Embryonic facial prominence (tissue), 1 donor: Measurements from ENCODE around the gene CTNNA2.

Source experiments
- DNase-seq: peaks from one replicate; pipeline ENCODE4 v3.0.0-alpha.2; 2016; ENCODE audit errors: extremely low spot score

The CTNNA2 gene

GRCh38 chr2:80326214-80326613 lies 813.4 kb downstream of the CTNNA2 start:
- DNase-seq: no peak

DNA sequence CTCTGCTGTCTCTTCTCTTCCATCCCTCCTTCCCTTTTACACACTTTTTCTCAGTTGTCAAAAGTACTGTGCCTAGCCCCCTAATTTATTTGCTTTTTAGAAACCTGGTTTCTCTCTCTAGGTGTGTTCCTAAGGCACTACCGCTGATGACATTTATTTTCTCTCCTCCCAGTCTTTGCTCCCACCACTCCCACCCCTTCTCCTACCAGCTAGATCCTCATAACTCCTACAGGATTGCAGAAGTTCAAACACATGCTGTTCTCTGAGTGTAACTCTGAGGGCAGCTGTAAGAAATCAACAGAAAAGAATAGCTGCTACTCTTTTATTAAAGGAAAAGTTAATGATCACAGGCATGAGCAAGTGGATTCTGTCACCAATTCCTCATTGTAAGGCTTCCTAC lies 814.0 kb downstream of the CTNNA2 start:
- DNase-seq: no peak

DNA sequence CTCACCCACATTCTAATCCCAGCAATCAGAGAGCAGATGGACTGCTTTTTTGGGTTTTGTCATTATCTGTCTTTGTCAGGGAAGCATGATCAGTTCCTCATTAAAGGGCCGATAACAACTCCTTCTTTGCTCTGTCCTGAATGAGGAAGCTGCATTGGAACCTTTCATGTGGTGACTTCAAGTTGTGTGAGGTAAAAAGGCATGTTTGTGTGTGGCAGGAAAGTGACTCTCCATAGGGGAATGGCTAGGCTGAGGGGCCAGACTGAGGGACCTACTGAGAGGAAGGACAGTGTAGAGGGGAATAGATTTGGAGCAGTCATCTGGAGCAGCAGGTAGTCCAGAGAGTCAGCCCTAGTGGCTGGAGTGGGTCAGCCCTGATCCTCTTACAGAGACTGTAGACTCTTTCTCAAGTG lies 815.3 kb downstream of the CTNNA2 start:
- DNase-seq: no peak

DNA sequence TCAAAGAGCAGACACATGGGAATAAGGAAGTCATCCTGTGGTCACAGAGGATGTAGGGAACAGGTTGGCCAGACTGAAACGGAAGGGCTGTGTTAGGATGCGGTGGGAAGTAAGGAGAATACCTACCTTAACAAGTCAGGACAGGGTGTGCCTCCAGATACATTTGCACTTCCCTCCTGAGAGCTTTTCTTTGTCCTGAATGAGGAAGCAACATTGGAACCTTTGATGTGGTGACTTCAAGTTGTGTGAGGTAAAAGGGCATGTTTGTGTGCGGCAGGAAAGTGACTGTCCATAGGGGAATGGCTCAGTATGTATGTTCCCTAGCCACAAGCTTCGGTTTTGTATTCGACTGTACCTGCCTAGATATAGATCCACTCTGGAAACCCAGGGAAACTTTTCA lies 816.6 kb downstream of the CTNNA2 start:
- no peak for DNase-seq

DNA sequence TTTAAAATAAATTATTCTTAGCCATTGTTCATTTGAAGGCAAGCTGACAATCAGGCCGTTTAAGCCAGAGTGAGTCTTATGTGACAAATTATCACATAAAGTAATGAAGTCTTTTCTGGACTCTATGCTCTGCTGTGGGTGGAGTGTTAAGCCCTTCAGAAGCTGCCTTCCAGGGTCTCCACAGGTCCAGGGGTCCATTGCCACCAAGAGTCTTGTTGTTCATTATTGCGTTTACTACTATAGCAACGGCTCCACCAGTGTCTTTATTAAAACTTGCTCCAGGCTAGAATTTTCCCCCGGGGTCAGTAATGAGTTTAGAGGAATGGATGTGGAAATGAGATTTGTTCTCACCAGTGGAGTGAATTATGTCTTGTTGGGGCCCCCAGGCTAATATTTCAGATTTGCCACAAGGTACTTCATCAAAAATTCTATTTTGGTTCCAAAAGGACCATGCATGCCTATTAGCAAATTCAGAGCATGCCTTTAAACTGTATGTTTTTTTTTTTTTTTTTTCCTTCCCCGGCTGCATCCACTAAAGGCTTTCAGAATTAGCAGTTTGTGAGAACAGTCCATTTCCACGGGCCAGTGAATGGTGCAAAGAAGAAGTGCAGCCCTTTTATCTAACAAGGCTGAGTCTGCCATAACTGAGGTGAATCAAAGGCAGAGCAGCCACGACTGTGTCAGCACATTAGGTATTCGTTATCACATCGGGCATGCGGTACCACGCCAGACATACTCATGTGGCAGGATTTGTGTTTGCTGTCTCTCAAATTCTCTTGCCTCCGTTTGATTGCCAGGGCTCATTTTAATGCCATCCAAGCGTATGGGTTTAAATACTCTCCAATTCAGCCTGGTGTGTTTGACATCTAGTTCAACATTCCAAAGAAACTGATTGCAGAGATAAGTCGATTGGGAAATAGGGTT lies 817.9 kb downstream of the CTNNA2 start:
- DNase-seq: no peak

DNA sequence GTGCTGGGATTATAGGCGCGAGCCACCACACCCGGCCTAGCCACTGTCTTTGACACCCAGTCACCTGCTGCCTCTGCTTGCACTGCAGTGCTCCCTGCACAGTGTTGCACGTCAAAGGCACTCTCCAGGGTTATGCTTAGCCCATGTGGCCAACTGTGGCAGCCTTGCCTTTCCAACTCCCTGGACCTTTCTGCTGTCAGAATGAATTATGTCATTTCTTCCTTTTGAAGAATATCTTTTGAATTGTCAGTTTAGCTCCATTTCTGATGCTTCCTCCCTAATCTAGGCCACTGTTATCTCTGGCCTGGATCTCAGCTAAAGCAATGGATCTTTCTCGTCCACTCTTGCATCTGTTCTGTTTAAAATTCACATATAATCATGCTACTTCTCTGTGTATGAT lies 821.0 kb downstream of the CTNNA2 start:
- DNase-seq: no peak

GRCh38 chr2:80335411-80335810 lies 822.6 kb downstream of the CTNNA2 start:
- DNase-seq: no peak

DNA sequence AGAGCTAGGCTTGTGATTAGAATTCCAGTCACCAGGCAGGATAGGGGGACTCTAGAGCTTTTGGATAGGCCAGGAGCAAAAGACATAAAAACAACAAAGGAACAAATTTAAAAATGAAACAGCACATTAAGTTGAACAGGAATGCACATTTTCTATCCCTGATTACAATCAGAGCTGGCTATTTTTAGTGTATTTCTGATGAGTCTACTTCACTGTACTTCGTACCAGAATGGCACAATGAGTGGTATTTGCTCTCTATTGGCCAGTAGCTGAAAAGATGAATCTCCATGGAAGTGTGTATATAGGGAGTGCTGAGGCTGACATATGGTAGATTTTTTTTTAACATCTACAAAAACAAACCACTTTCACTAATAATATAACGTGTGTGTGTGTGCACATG lies 825.9 kb downstream of the CTNNA2 start:
- no peak for DNase-seq

DNA sequence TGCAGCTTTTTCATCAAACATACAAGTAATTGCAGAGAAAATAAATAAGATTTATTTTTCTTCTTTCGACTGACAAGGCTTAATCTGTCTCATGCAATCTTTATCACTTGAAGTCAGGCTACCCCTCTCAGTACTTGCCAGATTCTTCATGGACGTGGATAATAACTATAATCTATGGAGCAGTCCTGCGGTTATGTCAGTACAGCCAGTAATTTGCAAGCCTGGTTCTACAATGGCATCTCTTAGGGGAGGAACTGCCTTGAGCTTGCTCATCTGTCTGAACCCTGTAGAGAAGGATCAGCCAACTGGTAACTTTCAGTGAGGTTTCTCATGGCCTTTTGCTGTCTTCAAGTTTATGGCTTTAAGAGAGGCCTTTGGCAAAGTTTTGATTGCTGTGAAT lies 827.2 kb downstream of the CTNNA2 start:
- no peak for DNase-seq

- DNase-seq: no peak
Observed at GRCh38 chr2:80348078-80348477, 835.2 kb downstream of the CTNNA2 start.

GRCh38 chr2:80348953-80349352 lies 836.1 kb downstream of the CTNNA2 start:
- DNase-seq: no peak

DNA sequence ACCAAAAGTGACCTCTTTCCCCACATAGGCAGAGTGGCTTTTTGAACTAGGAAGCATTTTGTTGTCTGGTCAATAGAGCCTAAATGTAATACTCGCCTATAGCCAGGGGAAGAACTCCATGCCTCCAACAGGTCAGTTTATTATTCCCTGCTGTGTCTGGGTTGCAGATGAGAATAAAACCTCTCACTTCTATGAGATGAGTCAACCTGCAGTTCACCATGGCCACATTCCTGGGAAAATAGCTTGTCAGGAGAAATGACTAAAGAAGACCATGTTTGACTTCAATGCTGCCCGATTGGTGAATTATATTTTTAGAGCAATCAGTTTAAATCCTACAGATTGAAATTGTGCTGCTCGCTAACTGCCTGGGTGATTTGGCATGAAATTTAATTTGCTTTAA lies 838.4 kb downstream of the CTNNA2 start:
- no peak for DNase-seq

- DNase-seq: no peak
Observed at GRCh38 chr2:80354858-80355257, 842.0 kb downstream of the CTNNA2 start.

- no peak for DNase-seq
Observed at GRCh38 chr2:80361904-80362303, 849.1 kb downstream of the CTNNA2 start.

- DNase-seq: no peak
Observed at GRCh38 chr2:80363330-80363729, 850.5 kb downstream of the CTNNA2 start.

GRCh38 chr2:80363791-80364349 lies 851.0 kb downstream of the CTNNA2 start:
- no peak for DNase-seq

- DNase-seq: no peak
Observed at GRCh38 chr2:80364524-80365212, 851.8 kb downstream of the CTNNA2 start.

DNA sequence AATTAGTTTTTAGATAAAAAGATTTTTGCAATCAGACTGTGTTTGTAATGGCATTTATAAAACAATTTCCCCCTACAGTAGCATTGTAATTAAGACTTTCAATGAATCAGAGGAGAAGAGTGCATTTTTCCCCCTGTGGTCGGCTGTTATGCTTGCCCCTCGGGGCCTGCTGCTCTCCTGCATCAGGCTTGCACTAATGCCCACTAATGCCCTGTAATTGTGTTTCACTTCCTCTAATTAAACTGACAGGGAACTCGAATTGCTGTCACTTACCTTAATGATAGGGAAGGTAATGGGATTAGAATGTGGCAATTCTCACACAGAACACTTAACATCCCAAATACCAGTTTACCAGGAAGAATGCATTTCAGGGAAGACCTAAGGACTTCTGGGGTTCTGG lies 852.9 kb downstream of the CTNNA2 start:
- DNase-seq: no peak

GRCh38 chr2:80370375-80371009 lies 857.6 kb downstream of the CTNNA2 start:
- DNase-seq: no peak

DNA sequence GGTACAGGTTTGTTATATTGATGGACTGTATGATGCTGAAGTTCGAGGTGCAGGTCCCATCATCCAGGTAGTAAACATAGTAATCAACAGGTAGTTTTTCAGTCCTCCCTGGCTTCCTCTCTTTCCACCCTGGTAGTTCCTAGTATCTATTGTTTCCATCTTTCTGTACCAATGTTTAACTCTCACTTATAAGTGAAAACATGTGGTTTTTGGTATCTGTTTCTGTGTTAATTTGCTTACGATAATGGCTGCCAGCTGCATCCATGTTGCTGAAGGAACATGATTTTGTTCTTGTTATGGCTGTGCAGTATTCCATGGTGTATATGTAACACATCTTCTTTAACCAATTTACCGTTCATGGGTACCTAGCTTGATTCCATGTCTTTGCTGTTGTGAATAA lies 861.3 kb downstream of the CTNNA2 start:
- no peak for DNase-seq

DNA sequence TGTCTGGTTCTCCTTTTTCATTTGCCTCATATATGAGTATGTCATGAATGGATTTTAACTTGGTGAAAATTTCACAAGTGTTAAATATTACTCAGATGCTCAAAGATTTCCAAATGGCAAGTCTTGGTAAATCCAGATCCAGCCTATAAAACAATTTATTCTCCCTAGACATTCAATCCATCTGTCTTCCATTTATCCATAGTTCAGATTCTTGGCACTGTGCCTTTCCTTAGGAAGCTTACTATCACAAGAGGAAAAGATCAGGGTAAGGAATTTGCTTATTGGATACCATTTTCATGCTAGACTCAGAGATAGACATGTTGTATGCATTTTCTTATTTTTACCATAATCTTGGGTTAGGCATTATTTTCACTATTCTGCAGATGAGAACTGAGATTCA lies 864.2 kb downstream of the CTNNA2 start:
- no peak for DNase-seq

DNA sequence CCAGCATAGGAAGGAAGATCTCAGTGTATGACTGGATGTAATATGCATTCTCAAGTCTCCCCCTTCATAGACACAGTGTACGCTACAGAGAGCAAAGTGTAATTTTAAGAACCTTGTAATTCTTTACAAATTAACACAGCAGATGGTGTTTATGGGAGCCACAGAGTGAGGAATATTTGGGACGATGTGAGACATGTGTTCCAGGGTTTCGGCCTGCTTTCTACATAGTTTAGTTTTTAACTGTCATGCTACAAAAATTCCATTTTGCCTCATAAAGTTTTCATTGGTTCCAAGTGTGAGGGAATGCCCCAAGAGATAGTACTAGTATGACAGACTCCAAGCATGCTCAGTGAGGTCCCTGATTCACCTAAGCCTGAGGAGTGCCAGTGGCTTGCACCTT lies 867.9 kb downstream of the CTNNA2 start:
- DNase-seq: no peak
